Progenitor cell of endocrine pancreas (in vitro differentiated cells): ENCODE results near the gene FANCC. TPM values are rescaled to one million over a fixed set of nuclear protein-coding genes. Genes with fewer than 3 reads are reported as not detected.
"Not testable (repeated sequence)": the region's sequence is repeated elsewhere in the genome, so short reads cannot be mapped to it uniquely, and the experiment has no call there.

Source experiments
- DNase-seq: peaks from one replicate; pipeline ENCODE4 v3.0.0; 2021; ENCODE audit warnings: low spot score; ENCODE audit not compliant: unreplicated experiment
- H3K27ac Mint-ChIP-seq: 2 replicates; pipeline ENCODE4 v1.8.0; 2021; ENCODE audit warnings: mild to moderate bottlenecking, moderate library complexity, mixed read lengths
- H3K27me3 Mint-ChIP-seq: 2 replicates; pipeline ENCODE4 v1.8.0; 2021; ENCODE audit warnings: mixed read lengths
- H3K36me3 Mint-ChIP-seq: 2 replicates; pipeline ENCODE4 v1.8.0; 2022; ENCODE audit warnings: mixed read lengths; ENCODE audit not compliant: insufficient read depth
- H3K4me1 Mint-ChIP-seq: 2 replicates; pipeline ENCODE4 v1.8.0; 2021; ENCODE audit warnings: low read depth, mixed read lengths
- H3K4me3 Mint-ChIP-seq: 2 replicates; pipeline ENCODE4 v1.8.0; 2021; ENCODE audit warnings: low read depth, mild to moderate bottlenecking, moderate library complexity, mixed read lengths
- H3K9me3 Mint-ChIP-seq: 2 replicates; pipeline ENCODE4 v1.8.0; 2021; ENCODE audit warnings: low read depth, mixed read lengths
- CTCF ChIP-seq: fragments of 200-600 bp; sonication (generic); IDR thresholded peaks from one replicate; pipeline ENCODE4 v1.5.0; 2021; ENCODE audit warnings: antibody characterized with exemption, mild to moderate bottlenecking; ENCODE audit not compliant: unreplicated experiment
- total RNA-seq: library from RNA; stranded (reverse); gene quantifications from 2 replicates; pipeline ENCODE4 v1.2.1, GENCODE V29; 2021

FANCC gene
- total RNA-seq, 1 donor from 2014 or later = 28.9 TPM

- no peaks in the 10 kb centered on the region for H3K9me3 Mint-ChIP-seq
- H3K27ac Mint-ChIP-seq = no peak overlapping the region
- no peaks in the 10 kb centered on the region for H3K36me3 Mint-ChIP-seq
- no peaks in the 10 kb centered on the region for H3K4me1 Mint-ChIP-seq
- no peak for TF ChIP-seq CTCF
- DNase-seq = no peak
- no peak overlapping the region for H3K4me3 Mint-ChIP-seq
- H3K27me3 Mint-ChIP-seq = peaks cover 1% of the 10 kb centered on the region
These were observed 20.7 kb upstream of the FANCC start for GRCh38 chr9:95338243-95338642.

GRCh38 chr9:95336281-95336680 is 18.8 kb upstream of the FANCC start:
- H3K27ac Mint-ChIP-seq = no peak overlapping the region
- no peaks in the 10 kb centered on the region for H3K4me1 Mint-ChIP-seq
- H3K36me3 Mint-ChIP-seq = no peaks in the 10 kb centered on the region
- H3K4me3 Mint-ChIP-seq = no peak overlapping the region
- no peak for DNase-seq
- no peaks in the 10 kb centered on the region for H3K27me3 Mint-ChIP-seq
- peak; percentile 55 for TF ChIP-seq CTCF
- peaks cover 3% of the 10 kb centered on the region for H3K9me3 Mint-ChIP-seq

GRCh38 chr9:95333426-95333825 is 15.9 kb upstream of the FANCC start:
- H3K36me3 Mint-ChIP-seq = no peaks in the 10 kb centered on the region
- no peak overlapping the region for H3K4me3 Mint-ChIP-seq
- H3K27ac Mint-ChIP-seq = no peak overlapping the region
- DNase-seq = no peak
- no peak for TF ChIP-seq CTCF
- H3K9me3 Mint-ChIP-seq = peaks cover 3% of the 10 kb centered on the region
- no peaks in the 10 kb centered on the region for H3K4me1 Mint-ChIP-seq
- no peaks in the 10 kb centered on the region for H3K27me3 Mint-ChIP-seq

GRCh38 chr9:95332860-95333259 is 15.4 kb upstream of the FANCC start:
- no peak overlapping the region for H3K4me3 Mint-ChIP-seq

GRCh38 chr9:95330720-95331404 is 13.4 kb upstream of the FANCC start:
- TF ChIP-seq CTCF = no peak
- Mint-ChIP-seq H3K27me3 (no peaks in the 10 kb centered on the region), H3K4me3 (no peak overlapping the region), H3K36me3 (peaks cover 2% of the 10 kb centered on the region), H3K27ac (no peak overlapping the region), H3K4me1 (no peaks in the 10 kb centered on the region), H3K9me3 (peaks cover 10% of the 10 kb centered on the region)
- DNase-seq = no peak

More at GRCh38 chr9:95332860-95333259, 15.4 kb upstream of the FANCC start:
- no peaks in the 10 kb centered on the region for H3K4me1 Mint-ChIP-seq
- TF ChIP-seq CTCF = no peak
- no peaks in the 10 kb centered on the region for H3K36me3 Mint-ChIP-seq
- no peak overlapping the region for H3K27ac Mint-ChIP-seq
- H3K9me3 Mint-ChIP-seq = peaks cover 3% of the 10 kb centered on the region
- no peak for DNase-seq
- no peaks in the 10 kb centered on the region for H3K27me3 Mint-ChIP-seq

GRCh38 chr9:95329061-95329460 is 11.6 kb upstream of the FANCC start:
- H3K27me3 Mint-ChIP-seq, H3K4me1 Mint-ChIP-seq, DNase-seq, H3K4me3 Mint-ChIP-seq, H3K36me3 Mint-ChIP-seq, H3K27ac Mint-ChIP-seq: not testable (repeated sequence)
- H3K9me3 Mint-ChIP-seq = peaks cover 14% of the 10 kb centered on the region
